Memory B cell (primary cell): Measurements from ENCODE around the gene NFKB1.

Experiments
- ATAC-seq: fragments of 150-1000 bp; cut with Tn5 transposase; 2 replicates; pipeline ENCODE4 v1.10.0; 2021; ENCODE audit warnings: low read depth, mild to moderate bottlenecking, moderate library complexity
- DNase-seq, 2 donors: peaks; one replicate each; pipeline ENCODE4 v3.0.0; 2022; ENCODE audit warnings: low spot score in 2 of 2
- H3K27ac Mint-ChIP-seq: one replicate; pipeline ENCODE4 v1.8.0; 2022; ENCODE audit warnings: mild to moderate bottlenecking, moderate library complexity, mixed read lengths
- H3K27me3 Mint-ChIP-seq: one replicate; pipeline ENCODE4 v1.8.0; 2022; ENCODE audit warnings: mixed read lengths
- H3K36me3 Mint-ChIP-seq: one replicate; pipeline ENCODE4 v1.8.0; 2022; ENCODE audit warnings: mild to moderate bottlenecking, mixed read lengths
- H3K4me1 Mint-ChIP-seq: one replicate; pipeline ENCODE4 v1.8.0; 2022; ENCODE audit warnings: mixed read lengths
- H3K4me3 Mint-ChIP-seq: one replicate; pipeline ENCODE4 v1.8.0; 2022; ENCODE audit warnings: mild to moderate bottlenecking, moderate library complexity, mixed read lengths
- H3K9me3 Mint-ChIP-seq: one replicate; pipeline ENCODE4 v1.8.0; 2022; ENCODE audit warnings: mixed read lengths

NFKB1 gene

DNA sequence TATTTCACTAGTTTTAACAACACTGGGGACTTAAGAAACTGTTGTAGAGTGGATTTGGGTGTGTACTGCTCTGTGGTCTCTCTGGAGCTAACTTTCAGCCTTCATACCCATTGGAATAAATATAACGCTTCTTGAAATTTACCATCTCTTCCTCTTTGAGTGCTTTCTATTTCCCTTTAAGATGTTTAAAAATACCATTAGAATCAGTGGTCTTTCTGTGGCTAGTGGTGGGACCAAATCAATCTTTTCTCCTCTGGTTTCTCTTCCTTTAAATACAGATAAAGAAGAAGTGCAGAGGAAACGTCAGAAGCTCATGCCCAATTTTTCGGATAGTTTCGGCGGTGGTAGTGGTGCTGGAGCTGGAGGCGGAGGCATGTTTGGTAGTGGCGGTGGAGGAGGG is 92.0 kb downstream of the NFKB1 start:
- Mint-ChIP-seq H3K27me3 (no peaks in the 10 kb centered on the region), H3K4me3 (peak overlapping the region; percentile 17), H3K4me1 (peaks cover 11% of the 10 kb centered on the region), H3K36me3 (peaks cover 59% of the 10 kb centered on the region), H3K9me3 (no peaks in the 10 kb centered on the region), H3K27ac (peak overlapping the region; percentile 62)
- no peak for DNase-seq
- peak; percentile 46 for ATAC-seq

DNA sequence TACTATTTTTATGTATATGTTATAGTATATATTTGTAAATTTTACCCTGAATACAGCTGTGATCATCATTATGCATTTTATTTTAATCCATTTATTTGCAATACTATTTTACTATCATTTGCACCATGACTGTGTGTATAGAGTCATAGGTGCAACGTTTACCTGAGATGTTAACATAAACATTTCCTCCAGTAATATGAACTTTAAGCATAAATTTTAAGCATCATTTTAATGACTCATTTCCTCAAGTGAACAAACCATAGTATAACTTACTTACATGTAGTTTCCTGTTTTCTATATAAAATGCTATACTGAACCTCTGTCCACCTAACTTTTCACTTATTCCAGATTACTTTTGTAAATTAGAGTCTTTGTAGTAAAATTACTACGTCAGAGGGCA is 92.8 kb downstream of the NFKB1 start:
- Mint-ChIP-seq H3K9me3 (no peaks in the 10 kb centered on the region), H3K27ac (no peak overlapping the region), H3K4me1 (peaks cover 11% of the 10 kb centered on the region), H3K27me3 (no peaks in the 10 kb centered on the region), H3K36me3 (peaks cover 65% of the 10 kb centered on the region), H3K4me3 (no peak overlapping the region)
- DNase-seq (no peak), ATAC-seq (no peak)

- H3K36me3 Mint-ChIP-seq: peaks cover 55% of the 10 kb centered on the region
- ATAC-seq (no peak), DNase-seq (no peak)
- H3K27ac Mint-ChIP-seq: no peak overlapping the region
- H3K4me1 Mint-ChIP-seq: peaks cover 11% of the 10 kb centered on the region
- H3K27me3 Mint-ChIP-seq: no peaks in the 10 kb centered on the region
- no peak overlapping the region for H3K4me3 Mint-ChIP-seq
- H3K9me3 Mint-ChIP-seq: no peaks in the 10 kb centered on the region
Measured at GRCh38 chr4:102596532-102596931, 95.4 kb downstream of the NFKB1 start.

DNA sequence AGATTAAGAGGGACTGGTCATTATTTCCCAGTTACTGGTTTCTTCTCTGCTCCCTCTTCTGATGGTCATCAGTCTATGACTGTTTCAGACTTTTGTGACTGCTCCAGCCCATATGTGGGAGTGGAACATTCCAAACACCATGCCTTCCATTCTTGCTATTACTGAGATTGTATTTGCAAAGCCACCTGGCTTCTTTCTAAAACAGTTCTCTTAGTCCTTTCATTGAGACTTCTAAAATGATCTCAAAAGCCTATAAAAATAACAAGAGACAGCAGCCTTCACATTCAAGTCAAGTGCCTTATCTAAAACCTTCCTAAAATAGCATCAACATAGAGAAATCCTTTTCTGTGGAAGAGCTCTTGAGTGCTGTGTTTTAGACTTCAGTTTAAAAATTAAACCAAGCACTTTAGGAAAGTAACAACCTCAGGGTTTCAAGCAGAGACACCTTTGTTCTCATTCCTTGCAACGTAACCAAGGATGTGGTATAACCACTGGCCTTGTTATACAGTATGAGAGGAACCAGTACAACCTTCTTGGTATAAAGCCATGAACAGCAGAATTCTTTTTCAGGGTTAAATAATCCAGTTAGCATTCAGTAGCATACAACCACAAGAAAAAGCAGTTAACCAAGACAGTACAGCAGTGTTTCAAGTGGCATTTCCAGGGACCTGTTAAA is 97.1 kb downstream of the NFKB1 start:
- H3K27me3 Mint-ChIP-seq: no peaks in the 10 kb centered on the region
- ATAC-seq: no peak

GRCh38 chr4:102598762-102599374 is 97.7 kb downstream of the NFKB1 start:
- Mint-ChIP-seq H3K4me1 (no peaks in the 10 kb centered on the region), H3K4me3 (no peak overlapping the region), H3K27me3 (no peaks in the 10 kb centered on the region), H3K27ac (peak overlapping the region; percentile 85), H3K36me3 (peaks cover 53% of the 10 kb centered on the region), H3K9me3 (no peaks in the 10 kb centered on the region)
- no peak for DNase-seq
- peak; percentile 50 for ATAC-seq

More for the DNA sequence above, 97.1 kb downstream of the NFKB1 start:
- no peak overlapping the region for H3K4me3 Mint-ChIP-seq
- peaks cover 2% of the 10 kb centered on the region for H3K4me1 Mint-ChIP-seq
- no peak for DNase-seq
- peaks cover 49% of the 10 kb centered on the region for H3K36me3 Mint-ChIP-seq
- H3K9me3 Mint-ChIP-seq: no peaks in the 10 kb centered on the region
- H3K27ac Mint-ChIP-seq: peak overlapping the region; percentile 85

- Mint-ChIP-seq H3K27ac (peak overlapping the region; percentile 85), H3K36me3 (peaks cover 48% of the 10 kb centered on the region), H3K4me1 (no peaks in the 10 kb centered on the region), H3K27me3 (no peaks in the 10 kb centered on the region), H3K9me3 (no peaks in the 10 kb centered on the region), H3K4me3 (no peak overlapping the region)
- DNase-seq: no peak
- no peak for ATAC-seq
Measured at GRCh38 chr4:102599455-102599854, 98.3 kb downstream of the NFKB1 start.

GRCh38 chr4:102599886-102600285 is 98.7 kb downstream of the NFKB1 start:
- Mint-ChIP-seq H3K36me3 (peaks cover 47% of the 10 kb centered on the region), H3K4me1 (no peaks in the 10 kb centered on the region), H3K9me3 (no peaks in the 10 kb centered on the region), H3K27me3 (no peaks in the 10 kb centered on the region), H3K4me3 (no peak overlapping the region), H3K27ac (peak overlapping the region; percentile 53)
- DNase-seq (no peak), ATAC-seq (no peak)

- Mint-ChIP-seq H3K36me3 (peaks cover 46% of the 10 kb centered on the region), H3K27me3 (no peaks in the 10 kb centered on the region), H3K4me3 (no peak overlapping the region), H3K27ac (peak overlapping the region; percentile 53), H3K9me3 (no peaks in the 10 kb centered on the region), H3K4me1 (no peaks in the 10 kb centered on the region)
- DNase-seq: no peak
- no peak for ATAC-seq
Measured at GRCh38 chr4:102600689-102601088, 99.5 kb downstream of the NFKB1 start.

DNA sequence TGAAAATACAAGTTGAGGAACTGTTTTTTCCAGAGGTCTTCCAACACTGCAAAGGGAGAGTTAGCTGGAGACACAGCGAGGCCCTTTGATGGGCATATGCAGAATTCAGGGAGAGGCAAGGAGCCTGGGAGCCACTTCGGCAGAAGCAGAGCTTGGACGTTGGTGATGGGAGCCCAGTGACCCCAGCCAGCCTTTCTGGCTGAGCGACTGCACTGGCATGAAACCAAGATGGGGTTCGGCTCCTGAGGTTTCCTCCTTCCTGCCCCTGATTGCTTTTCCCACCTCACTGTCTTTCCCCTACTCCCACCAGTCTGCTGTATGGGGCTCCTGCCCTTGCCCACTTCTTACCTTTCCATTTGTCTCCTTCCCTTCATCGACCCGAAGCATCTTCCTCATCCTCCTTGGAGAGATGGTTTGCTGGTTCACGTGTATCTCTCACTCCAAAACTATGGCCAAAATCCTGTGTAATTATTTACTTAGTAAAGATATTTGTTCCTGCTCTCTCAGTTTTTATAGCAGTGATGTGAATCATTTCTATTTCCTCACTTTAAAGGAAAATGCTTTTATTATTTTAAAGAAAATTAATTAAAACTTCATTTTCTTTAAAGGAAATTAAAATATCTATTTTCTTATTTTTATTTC is 100.5 kb downstream of the NFKB1 start:
- Mint-ChIP-seq H3K36me3 (peaks cover 43% of the 10 kb centered on the region), H3K9me3 (no peaks in the 10 kb centered on the region), H3K27me3 (no peaks in the 10 kb centered on the region), H3K27ac (peak overlapping the region; percentile 5), H3K4me1 (no peaks in the 10 kb centered on the region), H3K4me3 (no peak overlapping the region)
- no peak for DNase-seq
- no peak for ATAC-seq

- Mint-ChIP-seq H3K36me3 (peaks cover 30% of the 10 kb centered on the region), H3K27ac (no peak overlapping the region), H3K27me3 (no peaks in the 10 kb centered on the region), H3K4me3 (no peak overlapping the region), H3K4me1 (no peaks in the 10 kb centered on the region), H3K9me3 (no peaks in the 10 kb centered on the region)
- DNase-seq (no peak), ATAC-seq (no peak)
Measured at GRCh38 chr4:102604222-102604940, 103.2 kb downstream of the NFKB1 start.

- Mint-ChIP-seq H3K36me3 (peaks cover 33% of the 10 kb centered on the region), H3K27ac (no peak overlapping the region), H3K4me1 (no peaks in the 10 kb centered on the region), H3K4me3 (no peak overlapping the region), H3K9me3 (no peaks in the 10 kb centered on the region), H3K27me3 (no peaks in the 10 kb centered on the region)
- no peak for DNase-seq
- no peak for ATAC-seq
Measured at GRCh38 chr4:102606261-102606660, 105.1 kb downstream of the NFKB1 start.

- H3K4me3 Mint-ChIP-seq: no peak overlapping the region
- no peaks in the 10 kb centered on the region for H3K4me1 Mint-ChIP-seq
- no peak overlapping the region for H3K27ac Mint-ChIP-seq
- ATAC-seq: no peak
- peaks cover 32% of the 10 kb centered on the region for H3K36me3 Mint-ChIP-seq
- DNase-seq: no peak
- no peaks in the 10 kb centered on the region for H3K9me3 Mint-ChIP-seq
- no peaks in the 10 kb centered on the region for H3K27me3 Mint-ChIP-seq
Measured at GRCh38 chr4:102606846-102607450, 105.8 kb downstream of the NFKB1 start.

DNA sequence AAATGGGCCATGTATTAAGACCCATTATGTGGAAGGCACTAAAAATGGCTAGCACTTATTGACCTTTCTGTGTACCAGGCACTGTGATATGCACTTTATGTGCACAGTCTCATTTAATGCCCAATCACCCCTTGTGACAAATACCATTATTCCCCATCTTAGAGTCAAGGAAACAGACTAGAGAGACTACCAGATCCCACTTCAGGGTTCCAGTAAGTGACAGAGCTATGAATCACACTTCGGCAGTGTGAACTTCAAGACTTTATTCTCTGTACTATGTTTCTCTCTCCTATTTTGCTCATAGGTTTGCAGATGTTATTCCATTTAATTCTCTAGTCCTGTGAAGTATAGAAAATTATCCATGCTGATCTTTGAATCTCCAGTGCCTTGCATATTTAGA is 107.0 kb downstream of the NFKB1 start:
- H3K9me3 Mint-ChIP-seq: no peaks in the 10 kb centered on the region
- no peaks in the 10 kb centered on the region for H3K4me1 Mint-ChIP-seq

DNA sequence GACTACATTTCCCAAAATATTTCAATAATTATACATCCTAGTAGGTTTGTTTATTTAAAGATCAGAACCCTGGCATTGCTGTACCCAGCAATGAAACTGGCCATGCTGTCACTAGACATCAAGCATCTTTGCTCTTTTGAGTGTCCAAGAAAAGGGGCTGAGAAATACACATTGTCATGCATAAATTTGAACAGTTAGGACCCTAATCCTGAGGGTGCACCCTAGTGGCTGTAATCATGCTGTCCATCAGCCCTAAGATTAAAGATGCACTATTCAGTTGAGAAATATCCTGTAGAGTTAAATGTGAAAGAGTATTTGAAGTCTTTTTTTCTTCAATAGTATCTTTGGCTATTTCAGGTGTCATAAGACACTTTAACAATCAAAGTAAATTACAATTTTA is 108.8 kb downstream of the NFKB1 start:
- Mint-ChIP-seq H3K9me3 (no peaks in the 10 kb centered on the region), H3K27me3 (no peaks in the 10 kb centered on the region), H3K4me1 (no peaks in the 10 kb centered on the region), H3K36me3 (peaks cover 47% of the 10 kb centered on the region), H3K27ac (no peak overlapping the region), H3K4me3 (no peak overlapping the region)
- no peak for ATAC-seq
- DNase-seq: no peak

More for the DNA sequence above, 107.0 kb downstream of the NFKB1 start:
- Mint-ChIP-seq H3K36me3 (peaks cover 37% of the 10 kb centered on the region), H3K27me3 (no peaks in the 10 kb centered on the region), H3K27ac (no peak overlapping the region), H3K4me3 (no peak overlapping the region)
- no peak for ATAC-seq
- DNase-seq: no peak
